HG03103 (cell line): ENCODE measurements around the gene SSX4B.
"Not testable (repeated sequence)": the region's sequence is repeated elsewhere in the genome, so short reads cannot be mapped to it uniquely, and the experiment has no call there.

Experiments
- ATAC-seq: cut with Tn5 transposase; IDR thresholded peaks from one replicate; pipeline ENCODE4 v1.9.1; 2021; ENCODE audit warnings: low read depth; ENCODE audit not compliant: unreplicated experiment

SSX4B gene

DNA sequence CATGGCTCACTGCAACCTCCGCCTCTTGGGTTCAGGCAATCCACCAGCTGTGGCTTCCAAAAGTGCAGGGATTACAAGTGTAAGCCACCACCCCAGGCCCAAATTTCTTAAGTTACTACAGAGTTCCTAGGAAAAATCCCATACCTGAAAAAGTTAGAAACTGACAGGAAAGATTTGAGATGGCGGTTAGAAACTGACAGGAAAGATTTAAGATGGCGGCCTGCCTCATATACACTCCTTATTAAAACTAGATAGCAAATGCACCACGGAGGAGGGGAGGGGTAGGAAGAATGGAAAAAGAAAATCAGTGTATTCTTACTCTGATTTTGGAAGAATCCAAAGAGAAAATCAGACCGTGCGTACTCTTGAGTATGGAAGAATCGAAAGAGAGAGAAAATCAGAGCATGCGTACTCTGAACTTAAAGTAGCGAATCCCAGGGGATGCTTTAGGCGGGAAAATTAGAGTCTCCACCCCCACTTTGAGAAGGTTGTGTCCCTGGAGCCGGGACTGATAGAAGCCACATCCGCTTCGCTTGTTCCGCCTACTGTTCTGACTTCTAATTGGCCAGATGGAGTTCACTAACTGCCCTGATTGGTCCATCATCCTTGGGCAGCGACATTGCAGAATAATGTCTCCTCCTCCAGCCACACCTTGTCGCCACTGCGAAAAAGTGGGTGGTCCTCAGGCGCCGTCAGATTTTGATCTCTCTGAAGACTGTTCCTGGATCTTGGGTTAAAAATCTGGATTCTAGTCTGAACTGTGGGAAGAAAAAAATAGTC lies 55.3 kb downstream of the SSX4B start, which contains the start of gene SSX3:
TSS of gene SSX3 (minus strand) at position 389 of the 780 bp plus-strand sequence. CDS start 1,454 bp downstream, outside the sequence.
- not testable (repeated sequence) for ATAC-seq
